Naive B cell (primary cell): ENCODE data around the gene EHBP1L1. TPM values are rescaled to one million over a fixed set of nuclear protein-coding genes. Genes with fewer than 3 reads are reported as not detected.

Experiments used
- ATAC-seq, 2 donors: fragments of 150-1000 bp; cut with Tn5 transposase; 2 replicates each; pipeline ENCODE4 v1.10.0; 2021; ENCODE audit warnings: low read depth in 2 of 2, mild to moderate bottlenecking in 2 of 2, moderate library complexity in 2 of 2
- DNase-seq: peaks from one replicate; pipeline ENCODE4 v3.0.0; 2022
- H3K27ac Mint-ChIP-seq, 6 donors: one replicate each; pipeline ENCODE4 v1.8.0; 2020 to 2022; ENCODE audit warnings: mild to moderate bottlenecking in 6 of 6, mixed read lengths in 6 of 6, moderate library complexity in 5 of 6, inconsistent platforms in 2 of 6
- H3K27me3 Mint-ChIP-seq, 3 donors: one replicate each; pipeline ENCODE4 v1.8.0; 2021 to 2022; ENCODE audit warnings: mixed read lengths in 3 of 3, mild to moderate bottlenecking in 1 of 3
- H3K36me3 Mint-ChIP-seq, 2 donors: one replicate each; pipeline ENCODE4 v1.8.0; 2020 to 2022; ENCODE audit warnings: mixed read lengths in 2 of 2, inconsistent platforms in 1 of 2, mild to moderate bottlenecking in 1 of 2
- H3K4me1 Mint-ChIP-seq, 3 donors: one replicate each; pipeline ENCODE4 v1.8.0; 2020 to 2022; ENCODE audit warnings: mixed read lengths in 3 of 3, inconsistent platforms in 1 of 3, mild to moderate bottlenecking in 1 of 3, moderate library complexity in 1 of 3
- H3K4me3 Mint-ChIP-seq, 8 donors: one replicate each; pipeline ENCODE4 v1.8.0; 2020 to 2022; ENCODE audit warnings: mild to moderate bottlenecking in 8 of 8, mixed read lengths in 8 of 8, moderate library complexity in 8 of 8, inconsistent platforms in 2 of 8
- H3K9me3 Mint-ChIP-seq, 7 donors: one replicate each; pipeline ENCODE4 v1.8.0; 2020 to 2022; ENCODE audit warnings: mixed read lengths in 7 of 7, mild to moderate bottlenecking in 5 of 7, inconsistent platforms in 2 of 7, moderate library complexity in 1 of 7
- polyA plus RNA-seq, 6 donors: library from polyadenylated mRNA; unstranded; fragments of 300-500 nt; fragmentation: Illumina TruSeq; gene quantifications; one replicate each; pipeline ENCODE4 v1.2.3, GENCODE V29; 2021; ENCODE audit warnings: low read depth in 6 of 6

Gene EHBP1L1
- 10 to 100 TPM in 4 of 6 donors, 1 to 10 TPM in 2; 5.5 to 18.3 (median 11.6) TPM for polyA plus RNA-seq

GRCh38 chr11:65575568-65576231 is at the start of gene EHBP1L1:
Gene EHBP1L1 (plus strand): TSS chr11:65576053. CDS start chr11:65576303, 250 bp downstream.
- no peaks in the 10 kb centered on the region for H3K9me3 Mint-ChIP-seq
- no peaks in the 10 kb centered on the region for H3K27me3 Mint-ChIP-seq
- DNase-seq (peak; percentile 79), ATAC-seq (peak; percentile 13 to 15)
- peaks cover 46 to 67% (median 65%) of the 10 kb centered on the region in 3 donors for H3K4me1 Mint-ChIP-seq
- H3K36me3 Mint-ChIP-seq = peaks cover 0 to 2% of the 10 kb centered on the region in 2 donors
- peak within 1 kb of the TSS; percentile 95 to 100 (median 99) for H3K27ac Mint-ChIP-seq
- peak within 1 kb of the TSS; percentile 96 to 99 (median 97) for H3K4me3 Mint-ChIP-seq

- Mint-ChIP-seq H3K4me1 (peaks cover 35 to 56% (median 42%) of the 10 kb centered on the region in 3 donors), H3K4me3 (peak overlapping the region; percentile 42 to 92 (median 72)), H3K27me3 (no peaks in the 10 kb centered on the region), H3K36me3 (no peaks in the 10 kb centered on the region), H3K9me3 (peaks cover 0 to 2% (median 0%) of the 10 kb centered on the region in 7 donors), H3K27ac (peak overlapping the region in 2 of 6 donors; percentile 23 to 81)
- no peak for ATAC-seq
- no peak for DNase-seq
These were observed 49.1 kb upstream of the EHBP1L1 start for GRCh38 chr11:65526744-65527143.

GRCh38 chr11:65528819-65529350 is 47.0 kb upstream of the EHBP1L1 start:
- Mint-ChIP-seq H3K9me3 (peaks cover 0 to 2% (median 0%) of the 10 kb centered on the region in 7 donors), H3K27ac (peak overlapping the region in 1 of 6 donors; percentile 34), H3K36me3 (no peaks in the 10 kb centered on the region), H3K4me3 (peak overlapping the region in 2 of 8 donors; percentile 33 to 38), H3K4me1 (peaks cover 17 to 35% (median 24%) of the 10 kb centered on the region in 3 donors), H3K27me3 (no peaks in the 10 kb centered on the region)
- ATAC-seq (no peak), DNase-seq (no peak)

GRCh38 chr11:65529475-65530156 is 46.2 kb upstream of the EHBP1L1 start:
- no peak for ATAC-seq
- Mint-ChIP-seq H3K4me3 (peak overlapping the region in 1 of 8 donors; percentile 67), H3K36me3 (no peaks in the 10 kb centered on the region), H3K4me1 (peaks cover 14 to 30% (median 22%) of the 10 kb centered on the region in 3 donors), H3K27me3 (no peaks in the 10 kb centered on the region), H3K27ac (peak overlapping the region in 1 of 6 donors; percentile 56), H3K9me3 (no peaks in the 10 kb centered on the region)
- DNase-seq = no peak

- H3K27me3 Mint-ChIP-seq = no peaks in the 10 kb centered on the region
- peaks cover 14 to 32% (median 22%) of the 10 kb centered on the region in 3 donors for H3K4me1 Mint-ChIP-seq
- H3K4me3 Mint-ChIP-seq = peak overlapping the region in 2 of 8 donors; percentile 49 to 67
- DNase-seq (no peak), ATAC-seq (peak; percentile 37 to 39)
- H3K9me3 Mint-ChIP-seq = no peaks in the 10 kb centered on the region
- H3K27ac Mint-ChIP-seq = peak overlapping the region in 1 of 6 donors; percentile 56
- H3K36me3 Mint-ChIP-seq = no peaks in the 10 kb centered on the region
These were observed 45.7 kb upstream of the EHBP1L1 start for GRCh38 chr11:65530157-65530496.

GRCh38 chr11:65532388-65533064 is 43.3 kb upstream of the EHBP1L1 start:
- no peaks in the 10 kb centered on the region for H3K36me3 Mint-ChIP-seq
- H3K27ac Mint-ChIP-seq = no peak overlapping the region
- no peaks in the 10 kb centered on the region for H3K27me3 Mint-ChIP-seq
- no peaks in the 10 kb centered on the region for H3K9me3 Mint-ChIP-seq
- H3K4me3 Mint-ChIP-seq = no peak overlapping the region
- ATAC-seq (no peak), DNase-seq (no peak)
- H3K4me1 Mint-ChIP-seq = peaks cover 11 to 16% (median 15%) of the 10 kb centered on the region in 3 donors

GRCh38 chr11:65535102-65535501 is 40.8 kb upstream of the EHBP1L1 start:
- DNase-seq = no peak
- Mint-ChIP-seq H3K36me3 (no peaks in the 10 kb centered on the region), H3K27ac (no peak overlapping the region), H3K4me1 (peaks cover 8 to 15% (median 14%) of the 10 kb centered on the region in 3 donors), H3K27me3 (no peaks in the 10 kb centered on the region), H3K4me3 (peak overlapping the region in 1 of 8 donors; percentile 46), H3K9me3 (no peaks in the 10 kb centered on the region)
- no peak for ATAC-seq

- H3K4me1 Mint-ChIP-seq = peaks cover 12 to 20% (median 14%) of the 10 kb centered on the region in 3 donors
- H3K27ac Mint-ChIP-seq = peak overlapping the region in 3 of 6 donors; percentile 59 to 67 (median 66)
- peak overlapping the region in 1 of 8 donors; percentile 21 for H3K4me3 Mint-ChIP-seq
- DNase-seq = no peak
- no peak for ATAC-seq
- no peaks in the 10 kb centered on the region for H3K36me3 Mint-ChIP-seq
- H3K9me3 Mint-ChIP-seq = no peaks in the 10 kb centered on the region
- H3K27me3 Mint-ChIP-seq = no peaks in the 10 kb centered on the region
These were observed 39.2 kb upstream of the EHBP1L1 start for GRCh38 chr11:65536412-65537295.

GRCh38 chr11:65537296-65537597 is 38.6 kb upstream of the EHBP1L1 start:
- no peak for DNase-seq
- peak overlapping the region in 6 of 8 donors; percentile 47 to 86 (median 66) for H3K4me3 Mint-ChIP-seq

GRCh38 chr11:65537620-65538231 is 38.1 kb upstream of the EHBP1L1 start:
- Mint-ChIP-seq H3K4me1 (peaks cover 19 to 30% (median 24%) of the 10 kb centered on the region in 3 donors), H3K27ac (peak overlapping the region in 3 of 6 donors; percentile 54 to 88 (median 66)), H3K9me3 (no peaks in the 10 kb centered on the region), H3K27me3 (no peaks in the 10 kb centered on the region), H3K36me3 (no peaks in the 10 kb centered on the region), H3K4me3 (peak overlapping the region in 7 of 8 donors; percentile 25 to 86 (median 64))
- ATAC-seq (no peak), DNase-seq (no peak)

More at GRCh38 chr11:65537296-65537597, 38.6 kb upstream of the EHBP1L1 start:
- Mint-ChIP-seq H3K27me3 (no peaks in the 10 kb centered on the region), H3K27ac (peak overlapping the region in 1 of 6 donors; percentile 66), H3K4me1 (peaks cover 16 to 25% (median 20%) of the 10 kb centered on the region in 3 donors), H3K36me3 (no peaks in the 10 kb centered on the region), H3K9me3 (no peaks in the 10 kb centered on the region)
- no peak for ATAC-seq

- H3K36me3 Mint-ChIP-seq = no peaks in the 10 kb centered on the region
- H3K27me3 Mint-ChIP-seq = no peaks in the 10 kb centered on the region
- peak overlapping the region; percentile 39 to 76 (median 64) for H3K4me3 Mint-ChIP-seq
- DNase-seq = no peak
- H3K4me1 Mint-ChIP-seq = peaks cover 21 to 33% (median 31%) of the 10 kb centered on the region in 3 donors
- H3K27ac Mint-ChIP-seq = peak overlapping the region in 2 of 6 donors; percentile 66 to 73
- H3K9me3 Mint-ChIP-seq = no peaks in the 10 kb centered on the region
- no peak for ATAC-seq
These were observed 37.5 kb upstream of the EHBP1L1 start for GRCh38 chr11:65538232-65538914.
